ENCODE measurements around the gene RHOC.
"Not testable (repeated sequence)": the region's sequence is repeated elsewhere in the genome, so short reads cannot be mapped to it uniquely, and the experiment has no call there.

The RHOC gene

DNA sequence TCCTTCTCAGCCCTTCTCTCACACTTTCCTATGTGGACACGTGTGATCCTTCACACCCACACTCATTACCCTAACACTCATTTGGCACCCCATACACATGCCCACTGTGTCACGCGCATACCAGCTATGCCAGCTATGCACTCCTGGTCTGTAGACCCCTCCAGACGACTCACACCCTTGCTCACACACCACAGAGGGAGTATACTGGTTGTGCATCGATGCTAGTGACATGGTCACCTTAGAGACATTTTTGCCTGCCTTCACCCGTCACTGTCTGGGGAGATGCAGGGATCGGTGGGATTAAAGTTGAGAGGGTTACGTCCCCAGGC lies 16.5 kb upstream of the RHOC start:
- H3K4me3 ChIP-seq (ENCODE audit: low read depth, low read length): no peak overlapping the region
- no peak for TF ChIP-seq MYC (IDR thresholded peaks at IDR 0.05; ENCODE audit: low read depth, low read length)
- TF ChIP-seq, protein P1, sequence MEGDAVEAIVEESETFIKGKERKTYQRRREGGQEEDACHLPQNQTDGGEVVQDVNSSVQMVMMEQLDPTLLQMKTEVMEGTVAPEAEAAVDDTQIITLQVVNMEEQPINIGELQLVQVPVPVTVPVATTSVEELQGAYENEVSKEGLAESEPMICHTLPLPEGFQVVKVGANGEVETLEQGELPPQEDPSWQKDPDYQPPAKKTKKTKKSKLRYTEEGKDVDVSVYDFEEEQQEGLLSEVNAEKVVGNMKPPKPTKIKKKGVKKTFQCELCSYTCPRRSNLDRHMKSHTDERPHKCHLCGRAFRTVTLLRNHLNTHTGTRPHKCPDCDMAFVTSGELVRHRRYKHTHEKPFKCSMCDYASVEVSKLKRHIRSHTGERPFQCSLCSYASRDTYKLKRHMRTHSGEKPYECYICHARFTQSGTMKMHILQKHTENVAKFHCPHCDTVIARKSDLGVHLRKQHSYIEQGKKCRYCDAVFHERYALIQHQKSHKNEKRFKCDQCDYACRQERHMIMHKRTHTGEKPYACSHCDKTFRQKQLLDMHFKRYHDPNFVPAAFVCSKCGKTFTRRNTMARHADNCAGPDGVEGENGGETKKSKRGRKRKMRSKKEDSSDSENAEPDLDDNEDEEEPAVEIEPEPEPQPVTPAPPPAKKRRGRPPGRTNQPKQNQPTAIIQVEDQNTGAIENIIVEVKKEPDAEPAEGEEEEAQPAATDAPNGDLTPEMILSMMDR (IDR thresholded peaks at IDR 0.05; ENCODE audit: low read depth, low read length): no peak
- no peak for TF ChIP-seq POLR2A (IDR thresholded peaks at IDR 0.05; ENCODE audit: extremely low read depth, insufficient read length)
- DNase-seq (ENCODE audit: low read depth): no peak

DNA sequence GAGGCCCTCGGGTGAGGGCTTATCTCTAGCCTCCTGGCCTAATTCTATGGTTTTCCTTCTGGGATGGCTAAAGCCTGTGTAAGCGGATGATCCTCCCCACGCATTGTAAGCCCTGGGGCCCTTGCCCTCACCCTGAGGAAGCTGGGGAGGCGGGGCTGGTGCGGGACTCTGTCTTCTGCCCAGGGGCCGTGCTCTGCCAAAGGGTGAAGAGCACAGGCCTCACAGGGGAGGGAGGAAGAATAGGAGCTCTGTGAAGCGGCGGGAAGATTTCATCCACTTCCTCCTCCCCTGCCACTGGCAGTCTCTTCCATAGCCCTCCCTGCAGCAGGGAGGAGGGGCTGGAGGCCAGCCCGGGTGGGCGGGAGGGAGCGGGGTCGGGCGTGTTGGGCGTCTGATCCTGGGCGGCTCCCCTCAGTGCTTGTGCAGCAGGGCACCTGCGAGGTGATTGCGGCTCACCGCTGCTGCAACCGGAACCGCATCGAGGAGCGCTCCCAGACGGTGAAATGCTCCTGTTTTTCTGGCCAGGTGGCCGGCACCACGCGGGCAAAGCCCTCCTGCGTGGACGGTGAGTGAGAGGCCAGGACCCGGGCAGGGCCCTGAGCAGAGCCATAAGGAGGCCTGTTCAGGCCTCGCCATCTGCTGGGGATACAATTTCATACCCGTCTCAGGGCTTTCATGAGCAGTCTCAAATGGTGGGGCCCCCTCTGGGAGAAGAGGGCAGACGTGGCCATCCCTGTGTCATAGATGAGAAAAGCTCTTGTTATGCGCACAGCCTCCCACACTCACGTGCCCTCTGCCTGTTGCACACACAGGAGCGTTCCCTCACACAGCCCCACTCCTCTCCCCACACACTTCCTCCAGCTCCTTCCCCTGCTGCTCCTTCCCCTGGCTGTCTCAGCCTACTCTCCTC lies 15.9 kb upstream of the RHOC start:
- DNase-seq (ENCODE audit: low read depth): no peak
- TF ChIP-seq POLR2A (IDR thresholded peaks at IDR 0.05; ENCODE audit: extremely low read depth, insufficient read length): no peak
- TF ChIP-seq MYC (IDR thresholded peaks at IDR 0.05; ENCODE audit: low read depth, low read length): no peak
- TF ChIP-seq, protein P2, sequence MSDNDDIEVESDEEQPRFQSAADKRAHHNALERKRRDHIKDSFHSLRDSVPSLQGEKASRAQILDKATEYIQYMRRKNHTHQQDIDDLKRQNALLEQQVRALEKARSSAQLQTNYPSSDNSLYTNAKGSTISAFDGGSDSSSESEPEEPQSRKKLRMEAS (IDR thresholded peaks at IDR 0.05; ENCODE audit: low read depth, low read length): no peak
- TF ChIP-seq, protein P1 (IDR thresholded peaks at IDR 0.05; ENCODE audit: low read depth, low read length): no peak
- no peak overlapping the region for H3K4me3 ChIP-seq (ENCODE audit: low read depth, low read length)

DNA sequence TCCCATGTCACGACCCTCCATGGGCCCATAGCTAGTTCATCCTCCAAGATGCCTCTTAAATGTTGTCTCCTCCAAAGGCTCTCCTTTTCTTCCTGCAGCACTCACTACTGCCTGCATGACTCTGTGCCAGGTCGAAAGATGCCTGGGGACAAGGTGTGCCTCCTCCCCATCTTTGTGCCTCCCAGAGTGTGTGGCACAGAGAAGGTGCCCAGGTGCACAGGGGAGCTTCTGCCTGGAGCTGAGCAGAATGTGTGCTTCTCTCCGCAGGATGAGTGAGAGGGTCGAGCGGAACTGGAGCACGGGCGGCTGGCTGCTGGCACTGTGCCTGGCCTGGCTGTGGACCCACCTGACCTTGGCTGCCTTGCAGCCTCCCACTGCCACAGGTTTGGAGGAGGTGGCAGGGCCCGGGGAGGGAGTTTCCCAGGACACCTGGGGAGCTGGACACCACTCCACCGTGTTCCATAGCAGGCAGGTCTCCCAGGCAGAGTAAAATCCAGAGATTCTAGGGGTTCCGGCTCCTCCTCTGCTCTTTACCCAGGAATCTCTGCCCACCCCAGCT lies 15.1 kb upstream of the RHOC start:
- TF ChIP-seq, protein P1 (IDR thresholded peaks at IDR 0.05; ENCODE audit: low read depth, low read length): no peak
- no peak overlapping the region for H3K4me3 ChIP-seq (ENCODE audit: low read depth, low read length)
- DNase-seq (ENCODE audit: low read depth): no peak

DNA sequence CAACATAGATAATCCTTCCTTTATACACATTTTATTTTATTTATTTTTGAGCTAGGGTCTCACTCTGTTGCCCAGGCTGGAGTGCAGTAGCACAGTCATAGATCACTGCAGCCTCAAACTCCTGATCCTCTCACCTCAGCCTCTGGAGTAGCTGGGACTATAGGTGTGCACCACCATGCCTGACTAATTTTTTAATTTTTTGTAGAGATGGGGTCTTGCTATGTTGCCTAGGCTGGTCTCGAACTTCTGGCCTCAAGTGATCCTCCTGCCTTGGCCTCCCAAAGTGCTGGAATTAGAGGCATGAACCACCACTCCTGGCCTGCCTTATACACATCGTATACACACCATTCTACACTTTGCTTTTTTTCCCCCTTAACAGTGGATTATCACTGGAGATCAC lies 14.4 kb upstream of the RHOC start:
- DNase-seq (ENCODE audit: low read depth); H3K4me3 ChIP-seq (ENCODE audit: low read depth, low read length): not testable (repeated sequence)

DNA sequence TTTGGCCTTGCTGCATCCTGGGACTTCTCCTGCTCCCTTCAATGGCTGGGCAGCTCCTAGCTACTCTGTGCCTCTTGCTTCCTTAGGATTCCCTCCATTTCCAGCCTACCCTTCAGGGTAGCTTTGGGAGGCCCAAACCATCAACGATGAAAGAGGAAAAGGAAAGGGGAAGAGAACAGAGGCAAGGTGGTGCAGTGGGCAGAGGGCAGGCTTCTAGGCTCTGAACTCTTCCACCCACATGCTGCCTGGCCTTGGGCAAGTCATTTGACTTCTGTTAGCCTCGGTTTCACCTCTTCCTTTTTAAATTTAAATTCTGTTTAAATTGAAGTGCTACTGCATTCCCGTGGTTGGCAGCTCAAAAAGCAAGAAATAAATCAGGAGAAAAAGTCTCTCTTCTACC lies 13.9 kb upstream of the RHOC start:
- TF ChIP-seq, protein P2 (IDR thresholded peaks at IDR 0.05; ENCODE audit: low read depth, low read length): no peak
- TF ChIP-seq, protein P1 (IDR thresholded peaks at IDR 0.05; ENCODE audit: low read depth, low read length): no peak
- no peak for TF ChIP-seq MYC (IDR thresholded peaks at IDR 0.05; ENCODE audit: low read depth, low read length)
- no peak for TF ChIP-seq POLR2A (IDR thresholded peaks at IDR 0.05; ENCODE audit: extremely low read depth, insufficient read length)
- DNase-seq (ENCODE audit: low read depth): no peak
- H3K4me3 ChIP-seq (ENCODE audit: low read depth, low read length): no peak overlapping the region

DNA sequence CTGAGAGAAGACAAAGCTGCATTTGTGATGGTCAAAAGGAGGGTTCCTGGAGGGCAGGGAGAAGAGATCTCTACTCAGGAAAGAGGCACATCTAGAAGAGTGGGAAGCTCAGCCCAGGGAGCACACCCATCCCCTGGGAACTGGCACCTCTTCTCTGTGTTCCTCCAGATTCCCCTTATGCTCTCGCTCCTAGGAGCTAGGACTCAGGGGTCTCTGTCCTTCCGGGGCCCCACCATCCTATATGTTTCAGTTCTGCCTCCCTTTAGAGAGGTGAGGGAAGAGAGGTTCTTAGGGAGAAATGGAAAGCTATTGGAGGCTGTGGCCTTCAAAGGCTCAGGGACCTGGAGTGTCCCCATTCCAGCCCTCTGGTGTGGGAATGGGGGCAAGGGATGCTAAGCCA lies 12.8 kb upstream of the RHOC start:
- DNase-seq (ENCODE audit: low read depth): no peak
- no peak overlapping the region for H3K4me3 ChIP-seq (ENCODE audit: low read depth, low read length)
- no peak for TF ChIP-seq POLR2A (IDR thresholded peaks at IDR 0.05; ENCODE audit: extremely low read depth, insufficient read length)
- TF ChIP-seq MYC (IDR thresholded peaks at IDR 0.05; ENCODE audit: low read depth, low read length): no peak
- TF ChIP-seq, protein P2 (IDR thresholded peaks at IDR 0.05; ENCODE audit: low read depth, low read length): no peak
- TF ChIP-seq, protein P1 (IDR thresholded peaks at IDR 0.05; ENCODE audit: low read depth, low read length): no peak

All from NB4 (cell line).